Ascending aorta (tissue), 2 donors: ENCODE measurements around the gene POU3F1. TPM values are rescaled to one million over a fixed set of nuclear protein-coding genes. Genes with fewer than 3 reads are reported as not detected.

Experiments used
- DNase-seq, 2 donors: peaks; one replicate each; pipeline ENCODE4 v3.0.0-alpha.2; 2019; ENCODE audit warnings: low spot score in 2 of 2
- H3K27ac ChIP-seq, 2 donors: fragments of 200-600 bp; sonication (generic); one replicate each; pipeline ENCODE4 v1.5.1; 2016 to 2017; ENCODE audit warnings: mild to moderate bottlenecking in 1 of 2
- H3K27me3 ChIP-seq: fragments of 200-600 bp; sonication (generic); one replicate; pipeline ENCODE4 v1.5.1; 2017
- H3K36me3 ChIP-seq, 2 donors: fragments of 200-600 bp; sonication (generic); one replicate each; pipeline ENCODE4 v1.5.1; 2016
- H3K4me1 ChIP-seq, 2 donors: fragments of 200-600 bp; sonication (generic); one replicate each; pipeline ENCODE4 v1.5.1; 2016 to 2017; ENCODE audit warnings: mild to moderate bottlenecking in 1 of 2
- H3K4me3 ChIP-seq, 2 donors: fragments of 200-600 bp; sonication (generic); one replicate each; pipeline ENCODE4 v1.5.1; 2016 to 2017; ENCODE audit warnings: mild to moderate bottlenecking in 1 of 2
- H3K9me3 ChIP-seq, 2 donors: fragments of 200-600 bp; sonication (generic); one replicate each; pipeline ENCODE4 v1.5.1; 2016
- CTCF ChIP-seq, 3 experiments: fragments of 200-600 bp in 2 of 3; fragments of 450-650 bp in 1 of 3; sonication (generic) in 2 of 3; IDR thresholded peaks; one replicate each; pipeline ENCODE4 v1.5.1; 2016 to 2019; ENCODE audit warnings: antibody characterized with exemption in 3 of 3, mild to moderate bottlenecking in 1 of 3, moderate library complexity in 1 of 3
- intact Hi-C: fragments of 100-400 bp; cut with DNase I; formaldehyde crosslinking; loops from one replicate; pipeline ENCODE4 v1.15.1; 2023
- total RNA-seq: library from RNA; depleted of rRNA; stranded (reverse); fragments of >200 nt; gene quantifications from one replicate; pipeline ENCODE4 v1.1.0, GENCODE V29; 2016

The POU3F1 gene
- total RNA-seq, 1 donor from 2014 or later: not detected

GRCh38 chr1:37998913-37999429, 47.6 kb downstream of the POU3F1 start:
- intact Hi-C loops: loop anchor here (5.0 to 10.0 kb wide), 2 partner anchors 192 to 524 kb away; partner anchors contain the start of genes C1orf122, YRDC and ZC3H12A
- no peaks in the 10 kb centered on the region for H3K9me3 ChIP-seq
- peak overlapping the region in 1 of 2 donors; percentile 2 for H3K4me3 ChIP-seq
- peak in 1 of 2 donors; percentile 67 for DNase-seq
- H3K27me3 ChIP-seq: no peaks in the 10 kb centered on the region
- H3K27ac ChIP-seq: peak overlapping the region; percentile 93 to 96
- peaks cover 29 to 73% of the 10 kb centered on the region in 2 donors for H3K4me1 ChIP-seq
- TF ChIP-seq CTCF (IDR thresholded peaks at IDR 0.05): no peak
- peaks cover 5 to 17% of the 10 kb centered on the region in 2 donors for H3K36me3 ChIP-seq

- no peak for TF ChIP-seq CTCF (IDR thresholded peaks at IDR 0.05)
- Histone ChIP-seq H3K36me3 (peaks cover 5 to 17% of the 10 kb centered on the region in 2 donors), H3K9me3 (no peaks in the 10 kb centered on the region), H3K4me1 (peaks cover 25 to 68% of the 10 kb centered on the region in 2 donors), H3K4me3 (no peak overlapping the region), H3K27me3 (no peaks in the 10 kb centered on the region), H3K27ac (peak overlapping the region; percentile 93 to 96)
- intact Hi-C loops: loop anchor here (5.0 to 10.0 kb wide), 2 partner anchors 191 to 523 kb away; partner anchors contain the start of genes C1orf122, YRDC and ZC3H12A
- DNase-seq: no peak
Measured at GRCh38 chr1:37998089-37998808, 48.3 kb downstream of the POU3F1 start.

GRCh38 chr1:37997256-37998088, 49.1 kb downstream of the POU3F1 start:
- intact Hi-C loops: loop anchor here (5.0 to 10.0 kb wide), 2 partner anchors 190 to 523 kb away; partner anchors contain the start of genes C1orf122, YRDC and ZC3H12A
- Histone ChIP-seq H3K4me1 (peaks cover 23 to 60% of the 10 kb centered on the region in 2 donors), H3K4me3 (no peak overlapping the region), H3K27me3 (no peaks in the 10 kb centered on the region), H3K9me3 (no peaks in the 10 kb centered on the region), H3K36me3 (peaks cover 5 to 17% of the 10 kb centered on the region in 2 donors), H3K27ac (peak overlapping the region; percentile 93 to 96)
- no peak for TF ChIP-seq CTCF (IDR thresholded peaks at IDR 0.05)
- DNase-seq: no peak

- H3K27me3 ChIP-seq: no peaks in the 10 kb centered on the region
- peaks cover 5 to 17% of the 10 kb centered on the region in 2 donors for H3K36me3 ChIP-seq
- TF ChIP-seq CTCF (IDR thresholded peaks at IDR 0.05): no peak
- intact Hi-C loops: loop anchor here (5.0 to 10.0 kb wide), 2 partner anchors 189 to 521 kb away; partner anchors contain the start of genes C1orf122, YRDC and ZC3H12A
- DNase-seq: peak in 1 of 2 donors; percentile 91
- H3K27ac ChIP-seq: peak overlapping the region; percentile 93 to 96
- peak overlapping the region; percentile 64 to 78 for H3K4me3 ChIP-seq
- no peaks in the 10 kb centered on the region for H3K9me3 ChIP-seq
- peaks cover 20 to 46% of the 10 kb centered on the region in 2 donors for H3K4me1 ChIP-seq
Measured at GRCh38 chr1:37995751-37996345, 50.7 kb downstream of the POU3F1 start.
